GM21447 (cell line): ENCODE measurements around the gene IGFLR1.

Experiments
- ATAC-seq: cut with Tn5 transposase; IDR thresholded peaks from one replicate; pipeline ENCODE4 v1.9.1; 2021; ENCODE audit not compliant: unreplicated experiment

IGFLR1 gene, protein sequence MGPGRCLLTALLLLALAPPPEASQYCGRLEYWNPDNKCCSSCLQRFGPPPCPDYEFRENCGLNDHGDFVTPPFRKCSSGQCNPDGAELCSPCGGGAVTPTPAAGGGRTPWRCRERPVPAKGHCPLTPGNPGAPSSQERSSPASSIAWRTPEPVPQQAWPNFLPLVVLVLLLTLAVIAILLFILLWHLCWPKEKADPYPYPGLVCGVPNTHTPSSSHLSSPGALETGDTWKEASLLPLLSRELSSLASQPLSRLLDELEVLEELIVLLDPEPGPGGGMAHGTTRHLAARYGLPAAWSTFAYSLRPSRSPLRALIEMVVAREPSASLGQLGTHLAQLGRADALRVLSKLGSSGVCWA

GRCh38 chr19:35742121-35742724, at the start of gene IGFLR1:
TSS of gene IGFLR1 (minus strand) at chr19:35742452. CDS start at chr19:35741180, 1,272 bp downstream.
- ATAC-seq, result no peak

- ATAC-seq, result no peak
These were observed 49.6 kb upstream of the IGFLR1 start for GRCh38 chr19:35791814-35792279.

DNA sequence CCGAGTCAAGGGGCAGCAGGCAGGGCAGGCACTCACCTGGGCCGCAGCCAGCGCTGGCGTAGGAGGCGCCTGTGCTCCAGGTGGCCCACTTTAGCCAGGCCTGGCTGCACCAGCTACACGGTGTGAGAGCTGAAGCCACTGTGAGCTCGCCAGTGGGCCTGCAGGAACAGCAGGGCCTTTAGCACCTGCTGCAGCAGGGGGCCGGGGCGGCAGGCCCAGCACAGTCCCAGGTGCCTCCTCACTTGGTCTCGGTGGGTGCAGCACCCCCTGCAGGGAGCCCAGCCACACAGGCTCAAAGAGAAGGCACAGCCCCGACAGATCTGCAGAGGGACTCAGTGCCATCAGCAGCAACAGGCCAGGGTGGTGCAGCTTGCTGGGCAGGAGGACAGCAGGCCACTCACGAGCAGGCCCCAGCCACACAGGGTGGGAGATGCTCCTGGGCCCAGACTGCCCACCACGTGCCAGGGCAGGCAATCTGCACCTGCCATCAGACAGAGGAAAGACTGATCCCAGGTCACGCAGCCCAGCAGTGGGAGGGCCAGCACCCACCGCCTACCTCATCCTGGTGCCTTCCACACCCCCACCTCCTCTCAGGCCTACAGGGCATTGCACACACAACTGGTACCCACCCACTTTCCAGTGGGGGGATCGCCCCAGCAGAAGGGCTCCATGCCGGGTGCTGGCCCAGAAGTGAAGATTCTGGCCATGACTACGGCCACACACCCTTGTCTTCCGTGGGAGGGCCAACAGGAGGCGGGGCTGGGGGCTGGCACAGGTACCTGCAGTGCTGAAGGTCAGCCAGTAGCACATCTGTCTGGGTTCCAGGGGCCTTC, 48.9 kb upstream of the IGFLR1 start:
- ATAC-seq, result no peak

DNA sequence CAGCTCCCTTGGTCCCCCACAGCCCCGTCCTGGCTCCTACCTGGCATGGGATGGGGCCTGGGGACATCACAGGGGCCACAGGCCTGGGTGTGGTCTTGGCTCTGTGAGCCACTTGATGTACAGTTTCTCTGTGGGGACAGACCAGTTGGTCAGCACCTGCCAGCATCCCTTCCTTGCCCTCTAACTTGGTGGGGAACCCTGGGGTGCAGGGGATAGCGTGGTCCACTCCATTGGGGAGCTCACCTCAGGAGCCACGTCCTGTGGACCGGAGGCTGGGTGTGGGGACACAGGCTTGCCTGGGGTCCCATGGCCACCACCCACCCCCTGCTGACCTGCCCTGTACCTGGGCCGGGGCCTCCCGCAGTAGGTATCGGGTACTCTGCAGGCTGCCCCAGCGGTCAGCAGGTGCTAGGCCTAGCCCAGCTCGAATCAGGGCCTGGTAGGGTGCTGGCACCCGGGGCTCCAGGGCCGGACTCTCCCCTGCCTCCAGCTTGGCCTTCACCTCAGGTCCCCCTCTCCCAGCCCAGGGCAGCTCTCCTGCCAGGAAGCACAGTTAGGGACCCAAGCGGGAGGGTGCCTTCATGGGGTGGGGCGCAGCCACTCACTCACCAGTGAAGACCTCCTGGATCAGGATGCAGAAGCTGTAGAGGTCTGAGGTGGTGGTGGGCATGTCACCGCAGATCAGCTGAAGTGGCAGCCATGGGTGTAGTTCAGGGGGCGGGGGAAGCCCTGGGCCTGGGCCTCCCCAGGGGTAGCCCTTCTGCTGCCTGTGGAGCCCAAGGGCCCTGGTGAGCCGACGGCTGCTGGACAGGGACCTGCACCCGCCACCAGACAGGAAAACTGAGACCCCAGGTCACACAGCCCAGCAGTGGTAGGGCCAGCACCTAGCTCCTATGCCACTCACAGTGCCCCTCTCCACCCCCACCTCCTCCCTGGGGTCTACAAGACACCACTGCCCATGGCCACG, 48.0 kb upstream of the IGFLR1 start:
- no peak for ATAC-seq

DNA sequence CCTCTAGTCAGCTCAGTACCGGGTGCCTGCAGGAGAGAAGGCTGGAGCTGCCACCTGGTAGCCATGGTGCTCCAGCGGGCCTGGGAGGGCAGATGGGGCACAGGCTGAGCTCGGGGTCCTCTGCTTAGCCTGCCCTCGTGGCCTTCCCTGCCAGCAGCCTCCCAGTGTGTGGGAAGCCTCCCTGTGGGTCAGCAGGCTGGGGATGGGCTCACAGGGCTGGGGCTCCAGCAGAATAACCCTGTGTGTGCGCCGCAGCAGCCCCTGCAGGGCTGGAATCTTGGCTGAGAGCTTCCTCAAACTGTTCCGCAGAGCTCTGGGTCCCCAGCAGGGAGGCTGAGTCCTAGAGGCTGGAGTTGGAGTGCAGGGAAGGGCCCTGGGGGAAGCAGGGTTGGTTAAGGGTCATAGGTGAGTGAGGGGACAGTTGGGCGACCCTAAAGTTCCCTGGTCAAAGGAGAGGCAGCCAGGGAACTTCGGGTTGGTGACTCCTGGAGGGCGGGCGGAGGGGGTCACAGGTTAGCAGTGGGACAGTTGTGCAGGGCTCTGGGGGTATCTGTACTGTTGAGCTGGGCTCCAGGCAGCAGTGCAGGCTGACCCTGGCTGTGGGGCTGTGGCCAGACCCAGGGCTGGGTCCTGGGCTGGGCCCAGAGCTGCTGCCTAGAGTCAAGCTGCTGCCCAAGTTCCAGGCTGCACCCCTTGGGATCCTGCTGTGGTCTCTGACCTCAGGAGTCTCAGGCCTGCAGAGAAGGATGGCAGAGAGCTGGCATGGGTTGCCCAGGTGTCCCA, 47.1 kb upstream of the IGFLR1 start:
- ATAC-seq, result no peak

DNA sequence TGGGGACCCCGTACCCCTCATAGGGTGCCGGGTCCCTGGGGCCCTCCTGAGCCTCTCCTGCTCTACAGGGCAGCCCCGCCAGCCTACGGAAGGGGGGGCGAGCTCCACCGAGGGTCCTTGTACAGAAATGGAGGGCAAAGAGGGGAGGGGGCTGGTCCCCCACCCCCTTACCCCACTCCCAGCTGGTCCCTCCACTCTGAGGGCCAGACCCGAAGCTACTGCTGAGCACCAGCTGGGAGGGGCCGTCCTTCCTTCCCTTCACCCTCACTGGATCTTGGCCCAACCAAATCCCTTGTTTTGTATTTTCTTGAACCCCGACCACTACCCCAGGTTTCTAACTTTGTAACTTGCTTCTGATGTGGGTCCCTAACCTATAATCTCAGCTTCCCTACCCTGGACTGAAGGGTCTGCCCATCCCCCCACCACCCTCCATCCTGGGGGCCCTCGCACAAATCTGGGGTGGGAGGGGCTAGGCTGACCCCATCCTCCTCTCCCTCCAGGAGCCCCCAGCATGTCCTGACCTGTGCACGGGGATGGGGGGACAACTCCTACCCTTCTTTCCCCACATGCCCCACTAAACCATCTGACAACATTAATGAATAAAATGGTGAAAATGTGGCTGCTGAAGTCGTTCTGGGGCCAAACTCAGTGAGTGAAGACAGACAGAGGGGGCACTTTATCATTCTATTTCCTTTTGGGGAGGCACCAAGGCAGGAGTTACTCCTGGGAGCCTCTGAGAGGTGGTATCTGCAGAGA, 46.1 kb upstream of the IGFLR1 start:
- ATAC-seq, result no peak

DNA sequence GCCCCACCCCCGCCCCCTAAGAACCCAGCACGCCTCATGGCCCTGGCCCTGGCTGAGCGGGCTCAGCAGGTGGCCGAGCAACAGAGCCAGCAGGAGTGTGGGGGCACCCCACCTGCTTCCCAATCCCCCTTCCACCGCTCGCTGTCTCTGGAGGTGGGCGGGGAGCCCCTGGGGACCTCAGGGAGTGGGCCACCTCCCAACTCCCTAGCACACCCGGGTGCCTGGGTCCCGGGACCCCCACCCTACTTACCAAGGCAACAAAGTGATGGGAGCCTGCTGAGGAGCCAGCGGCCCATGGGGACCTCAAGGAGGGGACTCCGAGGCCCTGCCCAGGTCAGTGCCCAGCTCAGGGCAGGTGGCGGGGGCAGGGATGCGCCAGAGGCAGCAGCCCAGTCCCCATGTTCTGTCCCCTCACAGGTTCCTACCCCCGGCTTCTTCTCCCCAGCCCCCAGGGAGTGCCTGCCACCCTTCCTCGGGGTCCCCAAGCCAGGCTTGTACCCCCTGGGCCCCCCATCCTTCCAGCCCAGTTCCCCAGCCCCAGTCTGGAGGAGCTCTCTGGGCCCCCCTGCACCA, 45.1 kb upstream of the IGFLR1 start:
- no peak for ATAC-seq

DNA sequence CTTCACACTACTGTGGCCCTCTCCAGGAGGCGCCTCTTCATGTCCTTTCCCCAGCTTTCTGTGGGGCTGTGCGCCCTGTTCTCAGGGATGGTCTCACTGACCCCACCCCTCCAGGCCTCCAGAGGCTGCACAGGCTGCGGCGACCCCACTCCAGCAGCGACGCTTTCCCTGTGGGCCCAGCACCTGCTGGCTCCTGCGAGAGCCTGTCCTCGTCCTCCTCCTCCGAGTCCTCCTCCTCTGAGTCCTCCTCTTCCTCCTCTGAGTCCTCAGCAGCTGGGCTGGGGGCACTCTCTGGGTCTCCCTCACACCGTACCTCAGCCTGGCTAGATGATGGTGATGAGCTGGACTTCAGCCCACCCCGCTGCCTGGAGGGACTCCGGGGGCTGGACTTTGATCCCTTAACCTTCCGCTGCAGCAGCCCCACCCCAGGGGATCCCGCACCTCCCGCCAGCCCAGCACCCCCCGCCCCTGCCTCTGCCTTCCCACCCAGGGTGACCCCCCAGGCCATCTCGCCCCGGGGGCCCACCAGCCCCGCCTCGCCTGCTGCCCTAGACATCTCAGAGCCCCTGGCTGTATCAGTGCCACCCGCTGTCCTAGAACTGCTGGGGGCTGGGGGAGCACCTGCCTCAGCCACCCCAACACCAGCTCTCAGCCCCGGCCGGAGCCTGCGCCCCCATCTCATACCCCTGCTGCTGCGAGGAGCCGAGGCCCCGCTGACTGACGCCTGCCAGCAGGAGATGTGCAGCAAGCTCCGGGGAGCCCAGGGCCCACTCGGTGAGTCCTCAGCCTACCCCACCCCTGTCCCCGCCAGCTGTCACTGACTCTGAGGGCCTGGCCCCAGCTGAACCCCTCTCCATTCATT, 44.3 kb upstream of the IGFLR1 start:
- no peak for ATAC-seq

DNA sequence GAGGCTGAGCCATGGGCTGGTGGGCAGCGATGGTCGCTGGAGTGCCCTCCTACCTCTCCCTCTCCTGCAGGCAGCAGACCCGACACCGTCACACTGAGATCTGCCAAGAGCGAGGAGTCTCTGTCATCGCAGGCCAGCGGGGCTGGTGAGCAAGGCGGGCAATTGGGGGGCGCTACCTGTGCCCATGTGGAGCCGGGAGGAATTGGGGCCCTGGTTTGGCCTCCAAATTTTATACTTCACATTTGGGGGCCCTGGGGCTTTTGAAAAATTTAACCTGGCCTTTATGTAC, 43.0 kb upstream of the IGFLR1 start:
- ATAC-seq, result no peak

DNA sequence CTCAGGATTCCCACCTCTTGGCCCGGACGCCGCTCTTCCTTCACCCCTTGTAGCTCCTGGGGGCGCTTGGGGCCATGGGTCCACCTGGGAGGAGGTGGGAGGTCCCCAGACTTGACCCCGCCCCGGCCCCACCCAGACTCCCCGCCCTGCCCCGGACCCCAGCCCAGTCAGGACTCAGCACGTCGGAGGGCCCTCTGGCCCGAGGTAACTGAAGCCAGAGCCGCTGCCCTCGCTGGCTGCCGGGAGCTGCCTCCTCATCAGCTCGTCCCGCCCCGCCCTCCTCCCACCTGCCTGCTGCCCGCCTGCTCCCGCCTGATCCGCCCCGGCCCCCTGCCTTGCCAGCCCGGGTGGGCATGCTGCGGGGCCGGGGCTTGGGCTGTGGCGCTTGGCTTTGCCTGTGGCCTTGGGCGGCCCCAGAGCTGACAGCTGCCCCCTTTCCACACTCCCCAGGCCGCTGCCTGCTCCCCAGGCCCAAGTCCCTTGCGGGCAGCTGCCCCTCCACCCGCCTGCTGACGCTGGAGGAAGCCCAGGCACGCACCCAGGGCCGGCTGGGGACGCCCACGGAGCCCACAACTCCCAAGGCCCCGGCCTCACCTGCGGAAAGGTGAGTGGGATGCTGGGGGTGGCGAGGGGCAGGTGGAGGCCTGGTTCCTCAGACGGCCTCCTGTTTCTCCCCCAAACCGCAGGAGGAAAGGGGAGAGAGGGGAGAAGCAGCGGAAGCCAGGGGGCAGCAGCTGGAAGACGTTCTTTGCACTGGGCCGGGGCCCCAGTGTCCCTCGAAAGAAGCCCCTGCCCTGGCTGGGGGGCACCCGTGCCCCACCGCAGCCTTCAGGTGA, 42.5 kb upstream of the IGFLR1 start:
- no peak for ATAC-seq

- no peak for ATAC-seq
These were observed 41.5 kb upstream of the IGFLR1 start for GRCh38 chr19:35783469-35784434.

GRCh38 chr19:35782589-35782988, 40.3 kb upstream of the IGFLR1 start:
- ATAC-seq, result no peak

GRCh38 chr19:35781650-35782049, 39.4 kb upstream of the IGFLR1 start:
- ATAC-seq, result no peak

DNA sequence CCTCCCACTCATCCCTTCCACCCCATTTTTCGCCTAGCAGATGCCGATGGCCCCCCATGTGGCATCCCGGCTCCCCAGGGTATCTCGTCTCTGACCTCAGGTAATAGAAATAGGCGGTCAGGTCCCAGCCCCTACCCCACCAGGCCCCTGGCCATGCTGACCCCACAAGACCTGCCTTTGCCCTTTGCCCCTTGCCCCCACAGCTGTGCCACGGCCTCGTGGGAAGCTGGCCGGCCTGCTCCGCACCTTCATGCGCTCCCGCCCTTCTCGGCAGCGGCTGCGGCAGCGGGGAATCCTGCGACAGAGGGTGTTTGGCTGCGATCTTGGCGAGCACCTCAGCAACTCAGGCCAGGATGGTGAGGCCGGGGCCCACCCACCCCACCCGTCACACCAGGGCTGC, 38.5 kb upstream of the IGFLR1 start:
- ATAC-seq, result no peak

GRCh38 chr19:35780058-35780457, 37.8 kb upstream of the IGFLR1 start:
- no peak for ATAC-seq

DNA sequence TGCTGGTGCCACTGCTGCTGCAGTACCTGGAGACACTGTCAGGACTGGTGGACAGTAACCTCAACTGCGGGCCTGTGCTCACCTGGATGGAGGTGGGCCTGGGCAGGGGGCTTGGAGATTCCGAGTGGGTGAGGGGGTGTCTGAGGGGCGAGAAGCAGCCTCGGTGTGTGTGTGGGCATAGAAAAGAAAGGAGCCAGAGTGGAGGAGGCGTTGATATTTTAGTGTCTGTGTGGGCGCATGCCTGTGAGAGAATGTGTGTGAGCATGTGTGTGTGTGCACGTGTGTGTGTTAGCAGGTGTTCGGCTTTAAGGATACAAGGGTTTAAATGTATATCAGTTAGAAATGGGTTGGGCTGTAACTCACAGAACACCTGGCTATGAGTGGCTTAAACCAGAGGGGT, 36.8 kb upstream of the IGFLR1 start:
- ATAC-seq, result no peak
